ENCODE results near the gene SSX2. TPM values are rescaled to one million over a fixed set of nuclear protein-coding genes. Genes with fewer than 3 reads are reported as not detected.
"Not testable (repeated sequence)": the region's sequence is repeated elsewhere in the genome, so short reads cannot be mapped to it uniquely, and the experiment has no call there.

The SSX2 gene, protein sequence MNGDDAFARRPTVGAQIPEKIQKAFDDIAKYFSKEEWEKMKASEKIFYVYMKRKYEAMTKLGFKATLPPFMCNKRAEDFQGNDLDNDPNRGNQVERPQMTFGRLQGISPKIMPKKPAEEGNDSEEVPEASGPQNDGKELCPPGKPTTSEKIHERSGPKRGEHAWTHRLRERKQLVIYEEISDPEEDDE
- not detected in 2 replicates for total RNA-seq

DNA sequence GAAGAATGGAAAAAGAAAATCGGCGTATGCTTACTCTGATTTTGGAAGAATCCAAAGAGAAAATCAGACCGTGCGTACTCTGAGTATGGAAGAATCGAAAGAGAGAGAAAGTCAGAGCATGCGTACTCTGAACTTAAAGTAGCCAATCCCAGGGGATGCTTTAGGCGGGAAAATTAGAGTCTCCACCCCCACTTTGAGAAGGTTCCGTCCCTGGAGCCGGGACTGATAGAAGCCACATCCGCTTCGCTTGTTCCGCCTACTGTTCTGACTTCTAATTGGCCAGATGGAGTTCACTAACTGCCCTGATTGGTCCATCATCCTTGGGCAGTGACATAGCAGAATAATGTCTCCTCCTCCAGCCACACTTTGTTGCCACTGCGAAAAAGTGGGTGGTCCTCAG, at the start of gene SSX2:
SSX2 (minus strand) TSS at position 101 of the 400 bp plus-strand sequence. CDS start 1,429 bp downstream, outside the sequence.
- H3K9me3 Mint-ChIP-seq; H3K27ac Mint-ChIP-seq; DNase-seq; H3K36me3 Mint-ChIP-seq (ENCODE audit: low read depth); H3K4me3 Mint-ChIP-seq; H3K27me3 Mint-ChIP-seq; H3K4me1 Mint-ChIP-seq; intact Hi-C loops (cut with micrococcal nuclease): not testable (repeated sequence)

DNA sequence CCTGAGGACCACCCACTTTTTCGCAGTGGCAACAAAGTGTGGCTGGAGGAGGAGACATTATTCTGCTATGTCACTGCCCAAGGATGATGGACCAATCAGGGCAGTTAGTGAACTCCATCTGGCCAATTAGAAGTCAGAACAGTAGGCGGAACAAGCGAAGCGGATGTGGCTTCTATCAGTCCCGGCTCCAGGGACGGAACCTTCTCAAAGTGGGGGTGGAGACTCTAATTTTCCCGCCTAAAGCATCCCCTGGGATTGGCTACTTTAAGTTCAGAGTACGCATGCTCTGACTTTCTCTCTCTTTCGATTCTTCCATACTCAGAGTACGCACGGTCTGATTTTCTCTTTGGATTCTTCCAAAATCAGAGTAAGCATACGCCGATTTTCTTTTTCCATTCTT, 44.0 kb upstream of the SSX2 start, which contains the start of gene SSX2B:
SSX2B (plus strand) TSS at position 301 of the 400 bp plus-strand sequence. CDS start 1,429 bp downstream, outside the sequence.
- H3K4me3 Mint-ChIP-seq; H3K27ac Mint-ChIP-seq; DNase-seq; H3K36me3 Mint-ChIP-seq (ENCODE audit: low read depth); H3K27me3 Mint-ChIP-seq; intact Hi-C loops (cut with micrococcal nuclease); H3K9me3 Mint-ChIP-seq; H3K4me1 Mint-ChIP-seq: not testable (repeated sequence)

DNA sequence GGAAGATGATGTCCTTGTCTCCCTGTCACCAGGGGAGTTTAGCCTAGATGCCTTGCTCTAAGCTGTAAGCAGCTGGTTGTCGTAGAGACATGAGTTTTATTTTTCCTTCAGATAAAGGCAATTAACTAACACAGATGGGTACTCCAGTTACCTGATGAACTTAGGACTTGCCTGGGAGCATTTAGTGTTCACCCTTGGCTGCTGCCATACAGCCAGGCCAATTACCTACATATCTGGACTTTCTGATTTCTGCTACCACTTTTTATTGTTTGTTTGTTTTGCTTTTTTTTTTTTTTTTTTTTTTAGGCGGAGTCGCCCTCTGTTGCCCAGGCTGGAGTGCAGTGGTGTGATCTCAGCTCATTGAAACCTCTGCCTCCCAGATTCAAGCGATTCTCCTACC, 14.9 kb downstream of the SSX2 start:
- H3K27me3 Mint-ChIP-seq; DNase-seq; H3K9me3 Mint-ChIP-seq; H3K27ac Mint-ChIP-seq; H3K36me3 Mint-ChIP-seq (ENCODE audit: low read depth); H3K4me1 Mint-ChIP-seq; H3K4me3 Mint-ChIP-seq; intact Hi-C loops (cut with micrococcal nuclease): not testable (repeated sequence)

DNA sequence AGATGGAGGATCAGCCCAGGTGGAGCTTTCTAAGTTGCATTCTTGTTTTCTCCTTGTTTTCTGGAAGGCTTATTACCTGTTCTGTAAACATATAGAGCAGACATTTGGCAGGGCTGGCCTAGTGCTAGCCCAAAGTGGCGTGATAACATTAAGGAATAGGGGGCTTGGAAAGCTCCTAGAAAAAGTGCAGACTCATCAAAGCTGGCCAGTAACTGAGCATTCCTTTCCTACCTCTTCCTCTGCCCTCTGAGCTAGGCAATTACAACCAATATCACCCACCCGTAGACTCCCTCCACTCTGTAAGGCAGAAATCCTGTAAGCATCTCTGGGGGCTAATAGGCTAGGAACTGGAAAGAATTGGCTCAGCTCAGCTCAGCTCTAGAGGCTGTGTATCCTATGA, 44.8 kb downstream of the SSX2 start:
- DNase-seq; H3K36me3 Mint-ChIP-seq (ENCODE audit: low read depth); H3K4me1 Mint-ChIP-seq; H3K27me3 Mint-ChIP-seq; intact Hi-C loops (cut with micrococcal nuclease); H3K9me3 Mint-ChIP-seq; H3K4me3 Mint-ChIP-seq; H3K27ac Mint-ChIP-seq: not testable (repeated sequence)

DNA sequence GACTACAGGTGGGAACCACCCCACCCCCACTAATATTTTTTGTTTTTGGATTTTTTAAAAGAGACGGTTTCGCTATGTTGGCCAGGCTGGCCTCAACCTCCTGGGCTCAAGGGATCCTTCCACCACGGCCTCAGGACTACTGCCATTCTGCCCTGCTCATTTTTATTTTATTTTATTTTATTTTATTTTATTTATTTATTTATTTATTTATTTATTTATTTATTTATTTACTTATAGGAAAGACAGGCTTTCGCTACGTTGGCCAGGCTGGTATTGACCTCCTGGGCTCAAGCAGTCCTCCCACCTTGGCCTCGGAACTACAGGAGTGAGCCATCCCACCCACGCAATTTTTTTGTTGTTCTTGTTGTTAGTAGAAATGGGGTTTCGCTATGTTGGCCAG, 51.5 kb downstream of the SSX2 start:
- H3K27me3 Mint-ChIP-seq; H3K4me1 Mint-ChIP-seq; H3K27ac Mint-ChIP-seq; H3K36me3 Mint-ChIP-seq (ENCODE audit: low read depth); H3K4me3 Mint-ChIP-seq; DNase-seq; intact Hi-C loops (cut with micrococcal nuclease); H3K9me3 Mint-ChIP-seq: not testable (repeated sequence)

DNA sequence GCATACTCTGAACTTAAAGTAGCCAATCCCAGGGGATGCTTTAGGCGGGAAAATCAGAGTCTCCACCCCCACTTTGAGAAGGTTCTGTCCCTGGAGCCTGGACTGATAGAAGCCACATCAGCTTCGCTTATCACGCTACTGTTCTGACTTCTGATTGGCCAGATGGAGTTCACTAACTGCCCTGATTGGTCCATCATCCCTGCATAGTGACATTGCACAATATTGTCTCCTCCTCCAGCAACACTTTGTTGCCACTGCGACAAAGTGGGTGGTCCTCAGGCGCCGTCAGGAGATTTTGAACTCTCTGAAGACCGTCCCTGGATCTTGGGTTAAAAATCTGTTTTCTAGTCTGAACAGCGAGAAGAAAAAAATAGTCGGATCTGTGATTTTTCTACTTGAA, 52.2 kb downstream of the SSX2 start, which contains the start of gene SSX7:
SSX7 (minus strand) TSS at position 101 of the 400 bp plus-strand sequence. CDS start 1,428 bp downstream, outside the sequence.
- not testable (repeated sequence) for H3K4me1 Mint-ChIP-seq

DNA sequence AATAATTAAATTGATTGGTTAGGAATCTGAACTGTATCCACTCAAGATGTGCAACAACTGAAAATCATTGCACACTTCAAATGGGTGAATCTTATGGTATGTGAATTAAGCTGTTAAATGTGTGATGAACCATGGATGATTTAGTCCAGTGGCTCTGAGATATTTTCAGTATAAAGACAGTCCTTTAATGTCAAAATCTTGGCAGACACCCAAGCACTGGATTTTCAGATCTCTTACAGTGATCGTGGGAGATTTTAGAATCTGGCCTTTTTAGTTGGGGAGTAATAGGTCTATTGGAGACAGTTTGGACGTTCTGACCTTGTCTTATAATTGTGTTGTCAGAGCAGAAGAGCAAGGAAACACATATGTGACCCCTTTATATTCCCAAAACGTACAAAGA, 56.3 kb downstream of the SSX2 start:
- H3K9me3 Mint-ChIP-seq; H3K4me3 Mint-ChIP-seq; H3K36me3 Mint-ChIP-seq (ENCODE audit: low read depth); intact Hi-C loops (cut with micrococcal nuclease); H3K27ac Mint-ChIP-seq; H3K4me1 Mint-ChIP-seq; H3K27me3 Mint-ChIP-seq; DNase-seq: not testable (repeated sequence)

More for the DNA sequence above, 52.2 kb downstream of the SSX2 start, which contains the start of gene SSX7:
- H3K27me3 Mint-ChIP-seq; DNase-seq; H3K36me3 Mint-ChIP-seq (ENCODE audit: low read depth); H3K27ac Mint-ChIP-seq; H3K9me3 Mint-ChIP-seq; H3K4me3 Mint-ChIP-seq; intact Hi-C loops (cut with micrococcal nuclease): not testable (repeated sequence)

DNA sequence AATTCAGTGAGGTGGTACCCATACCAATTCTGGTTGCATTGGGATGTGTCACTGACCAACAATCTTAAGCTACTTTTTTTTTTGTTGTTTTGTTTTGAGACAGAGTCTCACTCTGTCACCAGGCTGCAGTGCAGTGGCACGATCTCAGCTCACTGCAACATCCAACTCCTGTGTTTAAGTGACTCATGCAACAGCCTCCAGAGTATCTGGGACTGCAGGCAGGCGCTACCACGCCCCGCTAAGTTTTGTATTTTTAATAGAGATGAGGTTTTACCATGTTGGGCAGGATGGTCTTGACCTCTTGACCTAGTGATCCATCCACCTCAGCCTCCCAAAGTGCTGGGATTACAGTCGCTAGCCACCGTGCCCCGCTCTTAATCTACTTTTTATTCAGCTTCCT, 58.0 kb downstream of the SSX2 start:
- H3K27me3 Mint-ChIP-seq; H3K36me3 Mint-ChIP-seq (ENCODE audit: low read depth); intact Hi-C loops (cut with micrococcal nuclease); H3K9me3 Mint-ChIP-seq; H3K4me1 Mint-ChIP-seq; DNase-seq; H3K4me3 Mint-ChIP-seq; H3K27ac Mint-ChIP-seq: not testable (repeated sequence)

Other genes starting within 250 kb of the SSX2 start
- not detected in 2 replicates for gene XAGE1A, start 211.4 kb downstream of the SSX2 start, total RNA-seq
- not detected in 2 replicates for gene XAGE1B, start 190.1 kb downstream of the SSX2 start, total RNA-seq
- gene SSX7, start 52.3 kb downstream of the SSX2 start, total RNA-seq, result not detected in 2 replicates
- not detected in 2 replicates for gene SSX2B, start 44.1 kb upstream of the SSX2 start, total RNA-seq
- gene SPANXN5, start 90.2 kb upstream of the SSX2 start, total RNA-seq, result not detected in 2 replicates
- not detected in 2 replicates for gene XAGE5, start 104.1 kb upstream of the SSX2 start, total RNA-seq
- not detected in 2 replicates for gene XAGE3, start 160.9 kb upstream of the SSX2 start, total RNA-seq
- gene FAM156B, start 190.2 kb upstream of the SSX2 start, total RNA-seq, result 20.4 and 20.7 TPM in 2 replicates

All from activated CD4-positive, alpha-beta T cell treated with anti-CD3 and anti-CD28 coated beads, Interleukin-2, amount 10 ng/mL, durations not matched to agents 24 days and 14 days (primary cell).